HG02642 (cell line): ENCODE measurements around the gene CDC42BPA.

Source experiments
- ATAC-seq: cut with Tn5 transposase; IDR thresholded peaks from one replicate; pipeline ENCODE4 v1.9.1; 2021; ENCODE audit warnings: mild to moderate bottlenecking; ENCODE audit not compliant: unreplicated experiment, poor library complexity

Gene CDC42BPA

DNA sequence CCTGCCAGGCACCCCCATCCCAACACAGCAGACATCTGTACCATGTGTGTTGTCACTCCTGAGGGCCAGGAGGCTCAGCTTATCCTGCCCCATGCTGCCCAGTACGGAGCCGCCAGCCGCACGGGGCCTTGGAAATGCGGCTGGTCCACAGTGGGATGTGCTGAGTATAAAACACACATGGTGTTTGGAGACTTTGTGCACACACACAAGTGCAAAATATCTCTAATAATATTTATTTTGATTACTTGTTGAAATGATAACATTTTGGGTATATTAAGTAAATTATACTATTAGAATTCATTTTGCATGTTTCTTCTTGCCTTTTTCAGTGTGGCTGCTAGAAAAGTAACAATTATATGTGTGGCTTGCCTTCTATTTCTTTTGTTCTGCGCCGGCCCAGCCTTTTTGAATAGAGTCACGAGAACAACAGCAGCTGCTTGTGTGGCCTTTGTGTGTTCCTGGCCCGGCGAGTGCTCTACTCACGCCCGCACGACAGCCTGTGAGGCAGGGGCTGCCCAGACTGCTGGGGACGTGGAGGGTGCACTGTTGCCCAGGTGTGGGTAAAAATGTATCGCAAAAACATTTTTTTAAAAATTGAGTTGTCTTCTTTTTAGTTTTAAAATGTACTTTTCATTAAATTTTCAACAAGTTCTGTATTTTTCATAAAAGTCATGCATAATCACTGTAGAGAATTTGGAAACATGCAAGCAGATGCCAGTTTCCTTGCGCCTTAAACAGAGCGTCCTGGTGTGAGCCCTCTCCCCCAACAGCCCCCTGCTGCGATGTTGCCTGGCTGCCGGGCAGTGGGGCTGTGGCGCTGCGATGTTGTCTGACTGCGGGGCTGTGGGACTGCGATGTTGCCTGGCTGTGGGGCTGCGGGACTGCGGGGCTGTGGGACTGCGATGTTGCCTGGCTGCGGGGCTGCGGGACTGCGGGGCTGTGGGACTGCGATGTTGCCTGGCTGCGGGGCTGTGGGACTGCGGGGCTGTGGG, 342.7 kb downstream of the CDC42BPA start:
- no peak for ATAC-seq

DNA sequence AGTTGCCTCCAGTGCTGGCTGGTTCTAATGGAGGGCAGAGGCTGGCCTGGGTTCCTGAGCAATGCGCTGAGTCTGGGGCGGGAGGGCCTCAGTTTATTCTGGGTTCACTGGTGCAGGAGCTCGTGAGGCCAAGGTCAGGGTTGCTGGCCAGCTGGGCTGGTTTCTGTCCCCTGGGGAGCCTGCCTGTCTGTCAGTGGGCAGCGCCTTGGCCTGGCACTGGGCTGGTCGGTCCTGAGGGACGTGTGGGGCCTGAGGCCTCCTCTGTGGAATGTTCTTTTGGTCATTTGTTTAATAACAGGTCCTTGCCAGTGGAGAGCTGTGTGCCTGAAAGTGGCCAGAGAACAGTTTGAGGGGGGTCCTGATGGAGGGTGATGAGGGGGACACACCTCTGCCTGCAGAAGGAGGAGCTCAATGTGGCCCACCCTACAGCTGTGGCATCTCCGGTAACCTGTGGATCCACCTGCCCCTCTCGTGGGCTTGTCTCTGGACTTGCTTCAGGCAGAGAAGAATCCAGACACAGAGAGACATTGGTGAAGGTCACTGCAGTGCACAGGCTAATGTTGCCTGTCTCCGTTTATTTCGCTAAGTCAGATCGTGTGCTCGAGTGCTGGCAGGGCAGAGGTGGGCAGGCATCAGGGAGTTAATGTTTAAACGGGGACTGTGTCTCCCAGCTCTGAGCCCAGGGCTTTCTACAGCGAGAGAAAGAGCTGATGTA, 343.6 kb downstream of the CDC42BPA start:
- no peak for ATAC-seq

DNA sequence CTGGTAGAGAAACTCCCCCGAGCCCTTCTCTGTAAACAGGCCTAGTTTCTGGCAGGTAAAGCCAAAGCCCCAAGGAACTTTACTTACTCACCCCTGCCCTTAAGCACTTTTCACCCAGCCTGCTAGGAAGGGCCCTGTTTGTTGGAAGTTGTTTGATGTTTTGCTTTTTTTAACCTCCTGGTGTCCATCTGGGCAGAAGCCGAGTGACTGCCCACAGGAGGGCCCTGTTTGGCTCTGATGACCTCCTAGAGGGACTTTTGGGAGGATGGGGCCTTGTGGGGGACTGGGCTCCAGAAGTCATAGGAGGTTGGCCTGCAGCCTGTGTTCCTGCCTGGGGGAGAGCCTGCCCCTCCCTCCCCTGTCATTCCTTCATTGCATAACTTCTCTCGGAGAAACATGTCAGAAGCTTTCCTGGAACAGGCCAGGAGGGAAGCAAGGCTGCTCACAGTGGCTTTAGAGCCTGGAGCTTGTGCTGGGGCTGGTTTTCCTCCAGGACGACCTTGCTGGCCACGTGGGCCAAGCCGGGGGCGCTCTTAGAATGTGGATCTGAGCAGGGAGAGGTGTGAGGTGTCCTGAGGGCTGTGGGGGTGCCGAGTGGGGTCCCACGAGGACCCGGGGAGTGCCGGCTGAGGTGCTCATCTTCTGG, 344.3 kb downstream of the CDC42BPA start:
- no peak for ATAC-seq

- ATAC-seq: no peak
Observed at GRCh38 chr1:226973371-226973897, 344.9 kb downstream of the CDC42BPA start.

GRCh38 chr1:226972931-226973330, 345.4 kb downstream of the CDC42BPA start:
- no peak for ATAC-seq

- no peak for ATAC-seq
Observed at GRCh38 chr1:226971765-226972164, 346.5 kb downstream of the CDC42BPA start.

DNA sequence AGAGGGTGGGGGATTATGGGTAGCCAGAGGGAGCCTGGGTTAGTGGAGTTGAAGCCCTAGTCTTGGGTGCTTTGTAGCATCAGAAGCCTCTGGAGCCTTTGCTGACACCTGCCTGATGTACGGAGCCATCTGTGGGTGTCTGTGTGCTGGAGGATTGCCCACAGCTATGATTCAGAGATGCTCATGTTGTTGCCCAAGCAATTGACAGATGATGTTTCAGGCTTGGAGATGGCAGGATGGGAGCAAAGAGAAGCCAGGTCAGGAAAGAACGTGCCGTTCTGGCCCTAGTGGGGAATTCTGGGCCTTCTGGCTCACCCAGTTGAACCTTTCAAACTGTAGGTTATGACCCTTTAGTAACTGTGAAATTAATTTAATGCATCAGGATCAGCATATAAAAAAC, 350.6 kb downstream of the CDC42BPA start:
- ATAC-seq: no peak

- no peak for ATAC-seq
Observed at GRCh38 chr1:226966683-226967082, 351.6 kb downstream of the CDC42BPA start.

- no peak for ATAC-seq
Observed at GRCh38 chr1:226965581-226966440, 352.5 kb downstream of the CDC42BPA start.

GRCh38 chr1:226964611-226965486, 353.4 kb downstream of the CDC42BPA start:
- ATAC-seq: no peak

GRCh38 chr1:226964068-226964425, 354.2 kb downstream of the CDC42BPA start:
- no peak for ATAC-seq

- no peak for ATAC-seq
Observed at GRCh38 chr1:226962421-226963391, 355.6 kb downstream of the CDC42BPA start.

DNA sequence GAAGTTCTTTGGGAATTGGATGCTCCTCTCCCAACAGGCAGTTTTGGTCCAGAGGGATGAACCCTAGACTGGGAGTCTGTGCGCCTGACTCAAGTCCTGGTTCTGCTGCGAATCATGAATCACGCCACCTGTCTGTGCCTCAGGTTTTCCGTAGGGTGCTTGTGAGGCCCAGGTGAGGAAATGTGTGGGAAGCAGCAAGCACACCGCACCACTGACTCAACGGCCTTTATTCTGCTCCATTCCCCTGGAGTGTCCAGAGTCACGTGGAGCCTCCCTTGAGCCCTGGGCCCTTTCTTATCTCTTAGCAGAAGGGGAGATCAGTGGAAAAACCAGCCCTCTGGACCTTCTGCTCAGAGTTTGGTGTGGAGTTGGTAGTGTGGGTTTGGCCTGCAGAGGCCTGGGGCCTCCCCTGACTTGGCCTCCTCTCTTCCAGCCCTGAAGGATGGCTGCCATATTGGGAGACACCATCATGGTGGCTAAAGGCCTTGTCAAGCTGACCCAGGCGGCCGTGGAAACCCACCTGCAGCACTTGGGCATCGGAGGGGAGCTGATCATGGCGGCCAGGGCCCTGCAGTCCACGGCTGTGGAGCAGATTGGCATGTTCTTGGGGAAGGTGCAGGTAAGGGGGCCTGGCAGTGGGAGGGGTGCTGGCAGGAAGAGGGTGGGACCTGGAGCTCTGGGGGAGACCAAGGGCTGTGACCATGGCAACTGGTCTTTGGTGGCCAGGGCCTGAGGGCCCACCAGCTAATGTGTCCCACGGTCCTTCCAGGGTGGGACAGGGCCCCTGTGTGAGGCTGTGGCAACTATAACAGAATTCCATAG, 357.1 kb downstream of the CDC42BPA start:
- ATAC-seq: no peak

DNA sequence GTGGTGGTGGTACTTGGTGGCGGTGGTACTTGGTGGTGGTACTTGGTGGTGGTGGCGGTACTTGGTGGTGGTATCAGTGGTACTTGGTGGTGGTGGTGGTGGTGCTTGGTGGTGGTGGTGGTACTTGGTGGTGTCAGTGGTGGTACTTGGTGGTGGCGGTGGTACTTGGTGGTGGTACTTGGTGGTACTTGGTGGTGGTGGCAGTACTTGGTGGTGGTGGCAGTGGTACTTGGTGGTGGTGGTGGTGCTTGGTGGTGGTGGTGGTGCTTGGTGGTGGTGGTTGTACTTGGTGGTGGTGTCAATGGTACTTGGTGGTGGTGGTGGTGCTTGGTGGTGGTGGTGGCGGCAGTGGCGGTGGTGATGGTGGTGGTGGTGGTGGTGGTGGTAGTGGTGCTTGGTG, 358.0 kb downstream of the CDC42BPA start:
- no peak for ATAC-seq

GRCh38 chr1:226958300-226958699, 360.0 kb downstream of the CDC42BPA start:
- ATAC-seq: no peak

DNA sequence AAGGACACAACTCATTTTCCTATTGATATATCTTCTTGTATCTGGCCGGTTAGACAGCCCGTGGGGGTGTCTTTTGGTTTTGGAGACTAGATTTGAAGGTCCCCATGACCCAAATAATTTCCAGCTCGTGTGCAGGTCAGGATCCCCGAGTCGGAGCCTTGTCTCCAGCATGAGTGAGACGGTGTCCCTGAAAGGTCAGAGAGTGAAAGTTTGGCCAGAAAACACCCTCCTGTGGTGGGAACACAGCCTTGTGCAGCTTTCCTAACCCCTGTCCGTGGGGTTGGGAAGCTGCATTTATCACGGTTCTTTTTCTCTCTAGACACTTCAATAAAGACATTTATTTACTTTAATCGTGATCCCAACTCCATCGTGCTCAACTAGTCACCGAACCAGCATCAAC, 360.6 kb downstream of the CDC42BPA start:
- ATAC-seq: no peak
